DND-41 (cell line): ENCODE measurements around the gene ABT1.

Experiments
- EZH2 ChIP-seq: IDR thresholded peaks from 3 replicates; pipeline ENCODE4 v1.6.1; 2012; ENCODE audit warnings: borderline replicate concordance, low read depth, mild to moderate bottlenecking, moderate library complexity, low read length, inconsistent platforms; ENCODE audit not compliant: severe bottlenecking
- TF ChIP-seq, protein P1 (sequence below): IDR thresholded peaks from 2 replicates; pipeline ENCODE4 v1.5.1; 2012; ENCODE audit warnings: borderline replicate concordance, low read length, moderate library complexity, mild to moderate bottlenecking; ENCODE audit not compliant: poor library complexity, severe bottlenecking; ENCODE audit errors: extremely low read depth

DNA sequence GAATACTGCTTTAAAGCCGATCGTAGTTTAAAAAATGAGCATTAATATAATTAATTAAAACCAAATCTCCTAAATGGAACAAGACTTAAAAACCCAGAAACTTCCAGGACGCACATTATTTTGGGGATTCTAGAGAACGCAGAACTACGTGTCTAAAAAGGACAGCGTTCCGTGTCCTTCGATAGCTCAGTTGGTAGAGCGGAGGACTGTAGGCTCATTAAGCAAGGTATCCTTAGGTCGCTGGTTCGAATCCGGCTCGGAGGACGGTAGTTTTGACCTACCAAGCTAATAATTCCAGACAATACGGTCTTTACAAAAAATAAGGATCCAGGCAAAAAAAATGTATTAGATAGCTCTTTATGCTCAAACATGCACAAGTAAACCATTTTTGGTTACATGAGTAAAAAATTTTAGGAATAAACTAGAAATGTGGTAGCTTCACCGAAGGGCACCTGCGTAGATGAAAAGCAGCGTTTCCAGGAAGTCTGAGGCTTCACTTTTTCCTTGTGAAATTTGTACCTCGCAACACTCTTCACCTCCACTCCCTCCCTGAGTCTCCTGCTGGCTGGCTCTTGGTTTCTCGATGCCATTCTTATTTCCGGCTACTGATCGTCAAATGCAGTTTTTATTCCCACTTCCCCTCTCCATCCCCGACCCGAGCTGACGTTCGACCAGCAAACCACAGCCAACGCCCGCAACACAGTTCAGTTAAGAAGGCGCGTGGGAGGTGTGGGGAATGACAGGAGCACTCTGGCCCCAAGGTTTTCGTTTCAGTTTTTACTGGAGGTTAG, 19.6 kb upstream of the ABT1 start:
- TF ChIP-seq, protein P1, sequence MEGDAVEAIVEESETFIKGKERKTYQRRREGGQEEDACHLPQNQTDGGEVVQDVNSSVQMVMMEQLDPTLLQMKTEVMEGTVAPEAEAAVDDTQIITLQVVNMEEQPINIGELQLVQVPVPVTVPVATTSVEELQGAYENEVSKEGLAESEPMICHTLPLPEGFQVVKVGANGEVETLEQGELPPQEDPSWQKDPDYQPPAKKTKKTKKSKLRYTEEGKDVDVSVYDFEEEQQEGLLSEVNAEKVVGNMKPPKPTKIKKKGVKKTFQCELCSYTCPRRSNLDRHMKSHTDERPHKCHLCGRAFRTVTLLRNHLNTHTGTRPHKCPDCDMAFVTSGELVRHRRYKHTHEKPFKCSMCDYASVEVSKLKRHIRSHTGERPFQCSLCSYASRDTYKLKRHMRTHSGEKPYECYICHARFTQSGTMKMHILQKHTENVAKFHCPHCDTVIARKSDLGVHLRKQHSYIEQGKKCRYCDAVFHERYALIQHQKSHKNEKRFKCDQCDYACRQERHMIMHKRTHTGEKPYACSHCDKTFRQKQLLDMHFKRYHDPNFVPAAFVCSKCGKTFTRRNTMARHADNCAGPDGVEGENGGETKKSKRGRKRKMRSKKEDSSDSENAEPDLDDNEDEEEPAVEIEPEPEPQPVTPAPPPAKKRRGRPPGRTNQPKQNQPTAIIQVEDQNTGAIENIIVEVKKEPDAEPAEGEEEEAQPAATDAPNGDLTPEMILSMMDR, result no peak
- TF ChIP-seq EZH2, result no peak
